ENCODE measurements around the gene NPAS3.

DNA sequence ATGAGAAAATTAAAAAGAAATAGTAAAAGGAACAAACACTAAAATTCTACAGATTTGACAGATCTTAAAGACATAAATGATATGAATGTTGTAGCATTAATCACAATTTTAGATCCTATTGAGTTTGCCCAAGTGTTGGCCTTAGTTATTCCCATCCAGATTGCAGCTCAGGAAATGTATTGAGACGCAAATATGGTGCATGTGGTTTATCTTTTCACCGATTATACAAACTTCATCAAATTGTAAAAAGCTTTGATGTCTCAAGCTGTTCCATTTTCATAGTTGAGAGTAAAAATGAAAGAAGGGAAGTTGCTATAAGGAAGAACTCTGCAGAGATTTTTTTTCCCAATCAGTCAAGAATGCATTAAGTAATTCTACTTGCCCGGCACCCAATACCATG, 683.8 kb downstream of the NPAS3 start:
- TF ChIP-seq, protein P1, sequence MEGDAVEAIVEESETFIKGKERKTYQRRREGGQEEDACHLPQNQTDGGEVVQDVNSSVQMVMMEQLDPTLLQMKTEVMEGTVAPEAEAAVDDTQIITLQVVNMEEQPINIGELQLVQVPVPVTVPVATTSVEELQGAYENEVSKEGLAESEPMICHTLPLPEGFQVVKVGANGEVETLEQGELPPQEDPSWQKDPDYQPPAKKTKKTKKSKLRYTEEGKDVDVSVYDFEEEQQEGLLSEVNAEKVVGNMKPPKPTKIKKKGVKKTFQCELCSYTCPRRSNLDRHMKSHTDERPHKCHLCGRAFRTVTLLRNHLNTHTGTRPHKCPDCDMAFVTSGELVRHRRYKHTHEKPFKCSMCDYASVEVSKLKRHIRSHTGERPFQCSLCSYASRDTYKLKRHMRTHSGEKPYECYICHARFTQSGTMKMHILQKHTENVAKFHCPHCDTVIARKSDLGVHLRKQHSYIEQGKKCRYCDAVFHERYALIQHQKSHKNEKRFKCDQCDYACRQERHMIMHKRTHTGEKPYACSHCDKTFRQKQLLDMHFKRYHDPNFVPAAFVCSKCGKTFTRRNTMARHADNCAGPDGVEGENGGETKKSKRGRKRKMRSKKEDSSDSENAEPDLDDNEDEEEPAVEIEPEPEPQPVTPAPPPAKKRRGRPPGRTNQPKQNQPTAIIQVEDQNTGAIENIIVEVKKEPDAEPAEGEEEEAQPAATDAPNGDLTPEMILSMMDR (conservative IDR thresholded peaks at IDR 0.05): no peak
- no peak for TF ChIP-seq EZH2 (IDR thresholded peaks at IDR 0.05; ENCODE audit: low read depth)
